Measurements from ENCODE around the gene SZRD1. TPM values are rescaled to one million over a fixed set of nuclear protein-coding genes. Genes with fewer than 3 reads are reported as not detected.

Gene SZRD1
- total and polyA plus RNA-seq, 2 donors (not counting 3 experiments of a cell fraction or from before 2014, with no cell fraction given): 162 to 164 TPM

DNA sequence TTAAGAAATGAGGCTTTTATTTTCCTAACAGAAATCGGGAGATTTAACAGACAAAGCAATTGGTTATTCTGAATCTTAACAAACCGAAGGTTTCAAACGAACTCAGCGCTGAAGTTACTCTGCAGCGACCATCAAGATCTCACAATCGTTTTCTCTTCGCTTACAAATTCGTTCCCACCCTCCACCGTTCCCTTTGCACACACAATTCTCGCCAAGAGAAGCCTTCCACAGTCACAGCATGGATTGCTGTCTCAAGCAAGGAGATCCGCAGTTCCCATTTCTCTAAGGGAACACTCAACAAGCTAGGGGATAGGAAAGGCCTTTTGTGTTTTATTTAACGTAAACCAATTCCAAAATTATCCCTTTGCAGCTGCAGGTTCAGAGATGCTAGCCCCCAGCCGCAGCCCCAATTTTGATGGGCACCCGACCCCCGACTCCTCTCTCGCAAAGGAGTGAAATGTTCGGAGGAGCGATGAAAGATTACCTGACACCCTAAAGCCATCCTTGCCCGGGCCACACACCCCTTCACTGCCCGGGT lies 15.5 kb upstream of the SZRD1 start:
- intact Hi-C loops (cut with micrococcal nuclease) (loop anchor here (5.0 kb wide), 2 partner anchors 84 to 144 kb away; no protein-coding TSS in a partner anchor), dilution Hi-C loops (cut with MboI; ENCODE audit: extremely low pct_ligation_motif_present, low sequenced_read_pairs) (no loop called here)
- peak overlapping the region; percentile 79 for H3K9ac ChIP-seq (replicated peaks; ENCODE audit: extremely low read depth, insufficient read depth, low read length)
- peaks cover 26% of the 10 kb centered on the region for H3K4me1 ChIP-seq (ENCODE audit: control insufficient read depth, extremely low read depth, insufficient read depth, low read length)
- no peaks in the 10 kb centered on the region for H3K27me3 ChIP-seq (ENCODE audit: control insufficient read depth in 2 of 2, insufficient read depth in 2 of 2, low read length in 2 of 2)
- H3K4me3 ChIP-seq (replicated peaks in 1 of 3; ENCODE audit: insufficient read depth in 1 of 3, low read depth in 1 of 3, low read length in 3 of 3): peak overlapping the region; percentile 66 to 88 (median 85)
- H3K27ac ChIP-seq (ENCODE audit: insufficient read depth, low read depth, low read length): peak overlapping the region; percentile 86
- no peaks in the 10 kb centered on the region for H4K20me1 ChIP-seq (replicated peaks; ENCODE audit: control insufficient read depth, extremely low read depth, insufficient read depth, low read length)
- ChIA-PET CTCF (interaction anchor here (0.5 to 6.3 kb wide), 9 partner anchors 11 to 532 kb away, joined by 3 to 76 read pairs (median 3); partner anchors contain the start of gene NECAP2), POLR2A (no interaction called here)
- DNase-seq (ENCODE audit: low read depth, low spot score) (peak; percentile 58), FAIRE-seq (peak; percentile 69)
- no peak for TF ChIP-seq MYC (IDR thresholded peaks at IDR 0.05; ENCODE audit: low read depth, low read length)
- no peak for TF ChIP-seq EZH2 (IDR thresholded peaks at IDR 0.05; ENCODE audit: borderline replicate concordance, low read depth, low read length, severe bottlenecking)
- TF ChIP-seq JUN (IDR thresholded peaks at IDR 0.05; ENCODE audit: borderline replicate concordance, insufficient read depth, insufficient read length, low read depth): no peak
- TF ChIP-seq, protein P1, sequence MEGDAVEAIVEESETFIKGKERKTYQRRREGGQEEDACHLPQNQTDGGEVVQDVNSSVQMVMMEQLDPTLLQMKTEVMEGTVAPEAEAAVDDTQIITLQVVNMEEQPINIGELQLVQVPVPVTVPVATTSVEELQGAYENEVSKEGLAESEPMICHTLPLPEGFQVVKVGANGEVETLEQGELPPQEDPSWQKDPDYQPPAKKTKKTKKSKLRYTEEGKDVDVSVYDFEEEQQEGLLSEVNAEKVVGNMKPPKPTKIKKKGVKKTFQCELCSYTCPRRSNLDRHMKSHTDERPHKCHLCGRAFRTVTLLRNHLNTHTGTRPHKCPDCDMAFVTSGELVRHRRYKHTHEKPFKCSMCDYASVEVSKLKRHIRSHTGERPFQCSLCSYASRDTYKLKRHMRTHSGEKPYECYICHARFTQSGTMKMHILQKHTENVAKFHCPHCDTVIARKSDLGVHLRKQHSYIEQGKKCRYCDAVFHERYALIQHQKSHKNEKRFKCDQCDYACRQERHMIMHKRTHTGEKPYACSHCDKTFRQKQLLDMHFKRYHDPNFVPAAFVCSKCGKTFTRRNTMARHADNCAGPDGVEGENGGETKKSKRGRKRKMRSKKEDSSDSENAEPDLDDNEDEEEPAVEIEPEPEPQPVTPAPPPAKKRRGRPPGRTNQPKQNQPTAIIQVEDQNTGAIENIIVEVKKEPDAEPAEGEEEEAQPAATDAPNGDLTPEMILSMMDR (IDR thresholded peaks at IDR 0.05; ENCODE audit: extremely low read depth in 1 of 2, insufficient read depth in 1 of 2, low read depth in 1 of 2, low read length in 2 of 2): no peak
- no peak for TF ChIP-seq POLR2A (IDR thresholded peaks at IDR 0.05; ENCODE audit: low read depth, low read length)
- TF ChIP-seq GATA2 (IDR thresholded peaks at IDR 0.05; ENCODE audit: insufficient read depth, insufficient read length, low read depth, low read length): no peak
- TF ChIP-seq POLR2AphosphoS5 (IDR thresholded peaks at IDR 0.05; ENCODE audit: insufficient read depth, low read depth, low read length): no peak
- TF ChIP-seq FOS (IDR thresholded peaks at IDR 0.05; ENCODE audit: borderline replicate concordance, insufficient read depth, low read length): no peak
- TF ChIP-seq, protein P2, sequence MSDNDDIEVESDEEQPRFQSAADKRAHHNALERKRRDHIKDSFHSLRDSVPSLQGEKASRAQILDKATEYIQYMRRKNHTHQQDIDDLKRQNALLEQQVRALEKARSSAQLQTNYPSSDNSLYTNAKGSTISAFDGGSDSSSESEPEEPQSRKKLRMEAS (IDR thresholded peaks at IDR 0.05; ENCODE audit: insufficient read depth, insufficient read length): no peak
- BruUV-seq (replicated peaks): no TSS peak
- H3K79me2 ChIP-seq (ENCODE audit: control insufficient read depth, insufficient read depth, low read length): peaks cover 54% of the 10 kb centered on the region
- H3K9me1 ChIP-seq (replicated peaks; ENCODE audit: control insufficient read depth, extremely low read depth, insufficient read depth, low read length): no peaks in the 10 kb centered on the region
- no peaks in the 10 kb centered on the region for H3K9me3 ChIP-seq (replicated peaks; ENCODE audit: control insufficient read depth, insufficient read depth, low read length)
- no peaks in the 10 kb centered on the region for H3K36me3 ChIP-seq (ENCODE audit: control insufficient read depth in 2 of 2, extremely low read depth in 1 of 2, insufficient read depth in 2 of 2, low read length in 2 of 2)
- H2AFZ ChIP-seq (ENCODE audit: low read depth, low read length): peak overlapping the region; percentile 91
- H3K4me2 ChIP-seq (ENCODE audit: insufficient read depth, low read length): peak overlapping the region; percentile 99

Measured in endothelial cell of umbilical vein (primary cell).